WI38 (cell line): ENCODE measurements around the gene OGFRL1.

Experiments used
- H3K4me3 ChIP-seq: 2 replicates; pipeline ENCODE4 v1.5.1; 2011; ENCODE audit warnings: low read depth, mild to moderate bottlenecking, control low read depth, low read length
- TF ChIP-seq, protein P1 (sequence below): IDR thresholded peaks from 2 replicates; pipeline ENCODE4 v1.5.1; 2012; ENCODE audit warnings: low read depth, mild to moderate bottlenecking, control low read depth, low read length

OGFRL1 gene

GRCh38 chr6:71268735-71269437, 19.7 kb upstream of the OGFRL1 start:
- TF ChIP-seq, protein P1, sequence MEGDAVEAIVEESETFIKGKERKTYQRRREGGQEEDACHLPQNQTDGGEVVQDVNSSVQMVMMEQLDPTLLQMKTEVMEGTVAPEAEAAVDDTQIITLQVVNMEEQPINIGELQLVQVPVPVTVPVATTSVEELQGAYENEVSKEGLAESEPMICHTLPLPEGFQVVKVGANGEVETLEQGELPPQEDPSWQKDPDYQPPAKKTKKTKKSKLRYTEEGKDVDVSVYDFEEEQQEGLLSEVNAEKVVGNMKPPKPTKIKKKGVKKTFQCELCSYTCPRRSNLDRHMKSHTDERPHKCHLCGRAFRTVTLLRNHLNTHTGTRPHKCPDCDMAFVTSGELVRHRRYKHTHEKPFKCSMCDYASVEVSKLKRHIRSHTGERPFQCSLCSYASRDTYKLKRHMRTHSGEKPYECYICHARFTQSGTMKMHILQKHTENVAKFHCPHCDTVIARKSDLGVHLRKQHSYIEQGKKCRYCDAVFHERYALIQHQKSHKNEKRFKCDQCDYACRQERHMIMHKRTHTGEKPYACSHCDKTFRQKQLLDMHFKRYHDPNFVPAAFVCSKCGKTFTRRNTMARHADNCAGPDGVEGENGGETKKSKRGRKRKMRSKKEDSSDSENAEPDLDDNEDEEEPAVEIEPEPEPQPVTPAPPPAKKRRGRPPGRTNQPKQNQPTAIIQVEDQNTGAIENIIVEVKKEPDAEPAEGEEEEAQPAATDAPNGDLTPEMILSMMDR = no peak
- no peak overlapping the region for H3K4me3 ChIP-seq

DNA sequence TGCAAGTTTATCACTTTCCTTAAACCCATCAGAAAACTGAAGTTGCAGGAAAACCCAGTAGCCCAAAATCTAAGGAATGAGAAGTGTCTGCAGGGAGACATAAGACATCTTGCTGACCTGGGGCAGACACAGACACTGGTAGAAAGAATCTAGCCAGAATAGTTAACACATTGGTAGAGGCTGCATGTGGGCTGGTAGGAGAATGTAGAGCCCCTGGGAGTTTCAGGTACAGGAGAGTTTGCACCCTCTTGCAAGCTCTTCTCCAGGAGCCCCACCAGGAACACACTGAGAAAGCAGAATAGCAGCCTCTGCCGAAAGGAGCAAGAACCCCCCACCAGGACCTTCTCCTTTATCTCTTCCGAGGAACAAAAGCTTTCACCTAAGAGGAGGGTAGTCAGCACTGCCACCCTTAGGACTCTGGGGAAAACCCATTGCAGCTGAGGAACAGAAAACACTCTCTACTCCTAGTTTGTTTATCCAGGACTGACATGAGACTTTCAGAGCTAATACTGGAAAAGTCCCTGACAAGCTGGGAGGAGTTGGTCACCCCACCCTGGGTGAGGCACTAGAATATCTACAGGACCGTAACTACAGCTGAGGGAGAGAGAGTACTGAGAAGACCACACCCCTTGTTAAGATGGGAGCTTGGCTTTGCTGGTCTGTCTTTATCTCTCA, 10.5 kb upstream of the OGFRL1 start:
- no peak overlapping the region for H3K4me3 ChIP-seq

DNA sequence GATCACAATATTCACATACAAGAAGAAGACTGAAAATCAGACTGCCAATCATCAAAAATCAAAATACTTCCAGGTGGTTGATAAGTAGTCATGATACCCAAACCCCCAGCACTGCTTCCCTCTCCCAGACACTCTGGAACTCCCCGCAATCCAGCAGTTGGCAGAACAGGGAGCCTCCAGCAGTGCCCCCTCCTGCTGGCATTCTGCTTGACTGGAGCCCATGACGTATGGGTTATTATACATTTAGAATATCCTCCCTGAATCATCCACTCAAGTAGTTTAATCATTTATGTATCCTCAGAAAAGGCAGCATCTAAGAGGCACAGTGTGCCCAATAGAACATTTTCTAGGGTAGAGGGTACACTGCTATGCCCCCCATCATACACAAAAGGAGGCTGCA, 9.3 kb upstream of the OGFRL1 start:
- TF ChIP-seq, protein P1 = no peak
- no peak overlapping the region for H3K4me3 ChIP-seq

More for the DNA sequence above, 10.5 kb upstream of the OGFRL1 start:
- TF ChIP-seq, protein P1 = no peak

DNA sequence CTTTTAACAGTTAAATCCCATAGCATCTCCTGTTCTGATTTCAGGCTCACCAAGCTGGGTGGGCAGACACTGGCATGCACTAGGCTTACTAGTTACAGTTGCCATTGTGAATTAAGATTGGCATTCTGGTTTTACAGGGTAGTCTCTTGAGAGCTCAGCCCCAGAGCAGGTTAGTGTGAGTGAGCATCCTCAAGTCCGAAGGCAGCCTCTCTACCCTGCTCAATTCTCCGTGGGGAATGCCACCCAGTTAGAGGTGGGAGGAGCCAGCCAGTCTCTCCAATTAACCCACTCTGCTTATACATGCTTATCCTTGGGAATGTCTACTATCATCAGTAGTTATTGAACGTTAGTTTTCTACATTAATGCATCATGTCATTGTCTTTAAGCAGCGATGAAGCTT, 8.9 kb upstream of the OGFRL1 start:
- TF ChIP-seq, protein P1 = no peak

GRCh38 chr6:71280701-71281100, 7.9 kb upstream of the OGFRL1 start:
- TF ChIP-seq, protein P1 = no peak
- H3K4me3 ChIP-seq = no peak overlapping the region

More for the DNA sequence above, 8.9 kb upstream of the OGFRL1 start:
- no peak overlapping the region for H3K4me3 ChIP-seq

DNA sequence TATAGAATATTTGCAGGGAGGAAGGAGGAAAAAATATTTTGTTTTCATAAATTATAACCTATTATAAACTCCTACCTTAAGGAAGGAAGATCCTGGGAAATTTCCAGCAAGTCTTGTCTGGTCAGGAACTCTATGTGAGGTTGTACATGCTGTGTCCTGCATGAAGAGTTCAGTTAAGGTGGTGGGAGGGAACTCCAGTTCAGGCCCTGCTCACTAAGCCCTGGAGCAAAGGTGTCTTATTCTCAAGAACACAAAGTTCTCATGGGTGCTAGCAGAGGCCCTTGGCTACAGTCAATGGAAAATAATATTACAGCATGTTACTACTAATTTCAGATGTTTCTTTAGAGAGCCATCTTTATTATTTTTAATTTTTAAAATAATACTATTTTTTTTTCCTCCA, 3.8 kb upstream of the OGFRL1 start:
- TF ChIP-seq, protein P1 = no peak
- no peak overlapping the region for H3K4me3 ChIP-seq

GRCh38 chr6:71287038-71287437, 1.6 kb upstream of the OGFRL1 start:
- H3K4me3 ChIP-seq = no peak overlapping the region
- TF ChIP-seq, protein P1 = no peak
